Measurements from ENCODE around the gene C1S.

The C1S gene

GRCh38 chr12:7079826-7080125, 19.3 kb downstream of the C1S start:
- no peak for DNase-seq

DNA sequence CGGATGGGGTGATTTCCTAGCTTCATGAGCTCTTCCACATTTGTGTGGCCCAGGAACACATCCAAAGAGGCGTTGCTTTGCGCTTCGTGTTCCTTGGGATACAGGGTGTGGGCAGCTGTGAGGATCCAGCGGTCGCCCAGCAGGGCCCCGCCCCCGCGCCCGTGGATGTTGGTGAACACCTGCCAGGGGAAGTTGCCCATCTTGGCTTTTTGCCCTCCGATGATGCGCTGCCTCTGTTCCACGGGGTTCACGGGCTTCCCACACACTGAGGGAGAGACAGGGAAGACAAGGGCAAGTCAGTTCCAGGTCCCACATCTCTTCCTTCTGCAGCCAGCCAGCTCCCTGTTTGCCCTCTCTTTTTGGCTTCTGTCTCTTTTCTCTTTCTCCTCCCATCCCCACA, 20.5 kb downstream of the C1S start:
- DNase-seq, result no peak

DNA sequence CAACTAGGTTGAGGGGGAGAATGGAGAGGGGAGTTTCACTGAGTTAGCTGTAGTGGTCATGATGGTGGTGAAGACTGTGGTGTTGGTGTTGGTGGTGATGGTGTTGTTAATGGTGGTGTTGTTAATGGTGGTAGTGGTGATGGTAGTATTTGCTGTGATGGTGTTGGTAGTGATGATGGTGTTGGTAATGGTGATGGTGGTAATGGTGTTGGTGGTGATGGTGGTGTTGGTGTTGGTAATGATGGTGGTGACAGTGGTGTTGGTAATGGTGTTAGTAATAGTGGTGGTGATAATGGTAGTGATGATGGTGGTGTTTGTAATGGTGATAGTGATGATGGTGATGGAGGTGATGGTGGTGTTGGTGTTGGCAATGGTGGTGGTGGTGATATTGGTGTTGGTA, 22.6 kb downstream of the C1S start:
- DNase-seq, result no peak

DNA sequence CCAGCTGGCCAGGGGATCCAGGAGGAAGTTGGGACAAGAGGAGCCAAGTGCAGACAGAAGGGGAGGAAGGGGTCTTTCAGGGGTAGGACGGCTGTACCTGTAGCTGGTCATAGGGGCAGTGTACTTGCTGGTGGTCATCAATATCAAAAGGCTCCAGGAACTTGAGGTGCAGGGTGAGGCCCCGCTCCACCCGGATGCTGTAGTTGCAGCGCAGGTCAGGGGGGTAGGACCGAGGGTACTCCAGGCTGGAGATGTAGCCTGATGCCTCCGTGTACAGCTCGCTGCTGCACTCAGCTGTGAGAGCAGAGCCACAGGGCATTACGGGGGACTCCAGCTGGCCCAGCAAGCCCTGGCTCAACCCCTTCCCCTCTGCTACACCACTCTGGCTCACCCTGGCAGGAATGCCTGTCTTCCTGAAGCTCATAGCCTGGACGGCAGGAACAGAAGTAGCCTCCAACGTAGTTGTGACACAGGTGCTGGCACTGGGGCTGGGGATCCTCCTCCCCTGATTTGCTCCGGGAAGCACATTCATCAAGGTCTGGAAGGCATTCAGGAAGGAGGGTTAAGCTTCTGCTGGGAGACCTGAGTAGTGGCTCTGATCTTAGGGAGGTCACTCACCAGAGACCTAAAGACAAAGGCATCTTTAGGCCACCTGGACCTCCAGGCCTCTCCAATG, 28.8 kb downstream of the C1S start:
- no peak for DNase-seq

DNA sequence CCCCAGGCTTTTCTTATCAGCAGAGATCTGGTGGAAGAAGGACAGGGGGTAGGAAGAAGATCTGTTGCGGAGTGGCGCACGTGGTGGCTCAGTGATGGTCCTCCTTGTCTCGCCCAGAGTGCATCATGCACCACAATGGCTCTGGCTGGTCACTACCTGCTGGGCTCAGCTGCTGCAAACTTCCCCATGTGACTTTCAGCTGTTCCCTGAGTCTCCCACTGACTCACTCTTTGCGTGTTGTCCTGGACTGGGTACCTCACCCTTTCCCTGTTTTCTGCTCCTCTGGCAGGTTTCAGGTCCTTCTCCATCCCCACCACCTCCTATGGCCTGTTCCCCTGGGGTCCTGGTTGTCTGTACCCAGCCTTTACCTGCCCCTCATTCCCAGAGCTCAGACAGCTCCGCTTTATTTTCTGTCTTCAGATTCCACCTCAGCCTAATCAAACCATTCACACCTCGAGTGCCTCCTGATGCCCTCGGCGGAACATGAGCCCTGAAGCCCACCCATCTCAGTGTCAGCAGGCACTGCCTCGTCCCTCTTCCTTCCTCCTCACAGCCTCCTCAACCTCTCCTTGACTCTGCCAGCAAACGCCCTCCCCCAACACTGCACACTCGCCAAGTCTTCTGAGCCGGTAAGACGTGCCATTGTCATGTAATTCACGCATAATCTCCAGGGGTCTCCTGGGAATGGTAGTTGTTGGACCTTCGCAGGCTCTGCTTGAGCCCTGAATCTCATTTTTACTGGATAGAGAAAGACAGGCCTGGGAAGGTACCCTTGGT, 29.9 kb downstream of the C1S start:
- DNase-seq, result no peak

DNA sequence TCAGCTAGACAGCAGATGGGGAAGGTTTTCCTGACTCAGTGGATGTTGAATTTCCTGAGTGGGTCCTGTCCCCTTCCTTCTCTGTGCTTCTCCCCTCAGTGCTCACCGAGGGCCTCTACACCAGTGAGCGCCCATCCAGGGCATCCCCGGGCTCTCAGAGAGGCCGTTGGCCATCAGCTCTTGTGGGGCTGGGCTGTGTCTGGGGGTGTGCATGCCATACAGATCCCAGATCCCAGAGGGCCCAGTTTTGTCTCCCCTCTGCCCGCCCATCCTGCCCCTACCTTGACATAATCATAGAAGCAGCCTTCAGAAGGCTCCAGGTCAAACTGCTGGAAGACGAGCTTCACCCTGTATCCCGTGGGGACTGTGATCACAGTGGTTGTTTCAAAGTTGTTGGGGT, 30.7 kb downstream of the C1S start:
- no peak for DNase-seq

- no peak for DNase-seq
Measured at GRCh38 chr12:7091660-7092228, 31.2 kb downstream of the C1S start.

DNA sequence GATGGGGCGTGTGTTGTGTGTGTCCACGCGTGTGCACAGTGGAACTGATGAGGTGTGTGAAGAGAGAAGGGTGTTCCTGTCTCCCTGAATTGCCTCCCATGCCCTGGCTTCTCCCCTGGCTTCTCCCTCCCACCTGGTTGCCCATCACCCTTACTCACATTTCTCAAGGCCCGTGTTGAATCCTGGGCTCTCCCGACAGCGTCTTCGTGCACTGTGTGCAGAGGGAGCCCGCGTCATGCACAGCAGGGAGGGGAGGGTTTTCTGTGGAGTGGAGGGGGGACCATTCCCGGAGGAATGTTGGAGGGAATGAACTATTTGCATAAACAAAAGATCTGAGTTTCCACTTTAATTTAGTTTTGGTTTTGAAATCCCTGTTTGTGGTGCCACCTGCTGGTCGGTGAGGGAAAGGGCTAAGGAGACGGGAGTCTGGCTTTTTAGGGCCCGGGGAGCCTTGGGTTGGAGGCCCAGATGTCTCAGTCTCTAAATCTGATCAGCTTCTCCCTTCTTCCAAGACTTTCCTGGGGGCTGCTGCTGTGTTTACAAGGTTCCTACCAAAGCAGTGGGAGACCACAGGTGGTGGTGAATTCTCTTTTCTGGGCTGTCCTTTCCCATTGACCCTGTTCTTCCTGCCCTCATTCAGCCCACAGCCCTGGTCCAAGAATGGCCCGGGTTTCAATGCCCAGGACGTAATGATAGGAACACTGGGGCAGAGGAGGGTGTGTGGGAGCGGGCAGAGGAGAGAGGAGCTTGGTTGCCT, 31.9 kb downstream of the C1S start, which contains the start of gene C1R:
C1R (minus strand) TSS at position 217 of the 757 bp plus-strand sequence; CDS start at position 160, 57 bp downstream.
- peak; percentile 16 for DNase-seq

- no peak for DNase-seq
Measured at GRCh38 chr12:7092986-7093460, 32.5 kb downstream of the C1S start.

- DNase-seq, result no peak
Measured at GRCh38 chr12:7093486-7093885, 33.0 kb downstream of the C1S start.

DNA sequence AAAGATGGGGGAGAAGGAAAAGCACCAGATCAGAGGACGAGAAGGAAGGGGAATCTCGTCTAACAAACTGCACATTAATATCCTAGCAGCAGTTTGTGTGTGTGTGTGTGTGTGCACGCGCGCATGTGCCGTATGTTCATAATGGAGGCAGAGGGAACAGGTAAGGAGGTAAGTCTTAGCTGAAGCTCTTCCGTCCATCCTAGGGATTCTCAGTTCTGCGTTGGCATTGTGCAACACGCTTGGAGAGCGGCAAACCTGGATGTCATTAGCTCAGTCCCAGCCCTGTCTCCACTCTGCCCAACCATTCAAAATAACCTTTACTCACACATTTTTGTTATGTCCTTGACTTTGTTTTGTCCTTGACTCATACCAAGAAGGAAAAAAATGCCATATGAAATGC, 33.4 kb downstream of the C1S start:
- no peak for DNase-seq

DNA sequence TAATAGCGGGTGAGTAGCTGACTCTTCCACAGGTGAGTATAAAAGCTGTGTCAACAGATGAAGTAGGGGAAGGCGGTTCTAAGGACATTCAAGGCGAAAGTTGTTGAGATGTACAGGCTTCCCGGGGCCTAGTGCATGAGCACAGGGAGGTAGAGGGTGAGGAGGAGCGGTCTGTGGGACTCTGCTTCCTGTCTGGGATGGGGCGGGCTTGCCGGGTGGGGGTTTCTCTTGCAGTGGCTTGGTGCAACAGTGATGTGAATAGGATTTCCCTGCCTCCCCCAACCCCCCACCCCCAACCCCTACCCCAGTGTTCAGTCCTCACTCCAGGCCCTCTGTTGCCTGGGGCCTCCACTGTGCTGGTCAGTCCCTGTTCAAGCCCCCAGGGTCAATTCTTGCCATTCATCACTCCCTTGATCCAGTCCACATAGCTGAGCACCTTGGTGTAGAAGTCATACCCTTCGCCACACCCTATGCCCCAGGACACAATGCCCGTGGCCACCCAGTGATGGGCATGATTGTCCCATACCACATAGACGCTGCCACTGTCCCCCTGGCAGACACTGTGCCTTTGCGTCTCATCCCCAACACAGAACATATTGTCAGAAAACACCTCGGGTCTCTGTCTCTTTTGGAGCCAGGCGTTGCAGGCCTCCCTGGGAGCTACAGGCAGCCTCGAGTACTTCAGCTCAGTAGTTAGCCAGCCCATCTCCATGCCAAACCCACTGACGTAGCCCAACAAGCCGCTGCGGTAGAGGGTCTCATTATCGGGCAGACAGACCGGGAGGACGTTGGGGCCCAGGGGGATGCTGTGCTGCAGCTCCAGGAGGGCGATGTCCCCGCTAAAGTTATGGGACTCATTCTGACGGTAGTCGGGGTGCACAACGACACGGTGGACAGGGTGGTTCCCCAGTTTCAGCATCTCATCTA, 35.8 kb downstream of the C1S start:
- DNase-seq, result no peak

- DNase-seq, result no peak
Measured at GRCh38 chr12:7096979-7097378, 36.5 kb downstream of the C1S start.

DNA sequence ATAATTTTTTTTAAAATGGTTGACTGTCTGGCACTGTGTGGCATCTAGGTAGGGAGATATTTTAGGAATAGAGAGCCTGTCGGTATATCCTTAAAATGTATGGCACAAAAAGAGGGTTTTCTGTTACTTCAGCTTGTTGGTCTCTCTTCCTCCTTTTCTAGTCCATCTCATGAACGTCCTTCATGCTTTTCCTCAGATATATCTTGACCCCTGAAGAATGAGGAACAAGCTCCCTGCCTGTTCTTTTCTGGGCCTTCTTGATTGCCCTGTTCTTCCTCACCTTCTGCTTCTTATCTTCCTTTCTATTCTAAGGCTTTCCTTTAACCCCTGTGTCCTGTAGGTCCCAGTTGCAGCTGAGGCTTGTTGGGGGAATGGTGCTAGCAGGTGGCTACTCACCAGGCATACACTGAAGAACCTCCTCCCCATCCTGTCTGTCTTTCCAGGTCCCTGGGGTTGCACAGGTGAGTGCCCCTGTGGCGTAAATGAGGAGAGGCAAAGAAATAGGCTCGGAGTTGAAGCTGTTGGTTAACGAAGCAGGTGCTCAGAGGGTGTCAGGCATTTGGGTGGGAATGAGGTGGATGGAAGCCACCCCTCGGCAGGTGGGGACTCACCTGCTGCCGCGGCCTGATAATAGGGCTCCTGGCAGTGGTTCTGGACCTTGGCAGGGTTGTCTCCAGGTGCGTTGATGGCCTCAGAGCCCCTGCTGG, 38.9 kb downstream of the C1S start:
- peak; percentile 81 for DNase-seq

- DNase-seq, result no peak
Measured at GRCh38 chr12:7100239-7100638, 39.7 kb downstream of the C1S start.

- no peak for DNase-seq
Measured at GRCh38 chr12:7101047-7101693, 40.7 kb downstream of the C1S start.

DNA sequence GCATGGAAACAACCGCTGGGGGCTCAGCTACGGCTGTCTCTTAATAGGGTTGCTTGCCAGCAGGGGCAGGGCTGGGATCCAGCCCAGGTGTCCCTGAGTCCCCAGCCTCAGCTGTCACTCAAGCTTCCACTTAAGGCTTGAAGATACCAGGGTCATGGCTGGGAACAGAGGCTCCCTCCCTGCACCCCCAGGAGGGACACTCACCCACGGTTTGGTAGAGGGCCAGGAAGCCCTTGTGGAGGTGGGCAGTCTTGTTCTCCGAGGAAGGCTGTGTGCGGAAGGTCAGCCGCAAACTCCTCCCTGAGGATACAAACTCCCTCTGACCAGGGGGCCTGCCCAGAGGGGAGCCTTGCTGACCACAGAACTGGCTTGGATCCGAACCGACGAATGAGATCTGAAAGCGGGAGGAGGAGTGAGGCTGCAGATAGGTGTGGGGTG, 41.2 kb downstream of the C1S start:
- DNase-seq, result no peak

GRCh38 chr12:7102582-7102981, 42.1 kb downstream of the C1S start:
- DNase-seq, result no peak

- DNase-seq, result no peak
Measured at GRCh38 chr12:7103837-7104584, 43.5 kb downstream of the C1S start.

- no peak for DNase-seq
Measured at GRCh38 chr12:7106082-7106481, 45.6 kb downstream of the C1S start.

Measured in MV-4-11 (cell line).